SK-N-MC (cell line): ENCODE results near the gene RASSF3.
"Not testable (repeated sequence)": the region's sequence is repeated elsewhere in the genome, so short reads cannot be mapped to it uniquely, and the experiment has no call there.

ENCODE experiments used
- DNase-seq: peaks from one replicate; pipeline ENCODE4 v3.0.0-alpha.2; 2011; ENCODE audit warnings: low read depth, low spot score
- H3K27ac ChIP-seq: fragments of 200-600 bp; sonication (generic); 2 replicates; pipeline ENCODE4 v1.5.1; 2016; ENCODE audit warnings: mixed run types
- H3K36me3 ChIP-seq: fragments of 200-600 bp; sonication (generic); 2 replicates; pipeline ENCODE4 v1.6.1; 2017; ENCODE audit warnings: antibody characterized with exemption, low read length, mixed read lengths; ENCODE audit not compliant: insufficient read depth
- H3K4me3 ChIP-seq: fragments of 200-600 bp; sonication (generic); 2 replicates; pipeline ENCODE4 v1.5.1; 2016
- H3K9ac ChIP-seq: fragments of 200-600 bp; sonication (generic); 2 replicates; pipeline ENCODE4 v1.8.0; 2017; ENCODE audit warnings: mixed run types, mixed read lengths; ENCODE audit not compliant: insufficient read length
- H3K9me3 ChIP-seq: fragments of 200-600 bp; sonication (generic); 2 replicates; pipeline ENCODE4 v1.6.1; 2017; ENCODE audit warnings: low read depth, mild to moderate bottlenecking, antibody characterized with exemption, low read length, moderate library complexity, mixed read lengths
- EZH2 ChIP-seq: fragments of 200-600 bp; sonication (generic); IDR thresholded peaks from one replicate; pipeline ENCODE4 v1.6.1; 2017; ENCODE audit warnings: antibody characterized with exemption
- FOXP2 ChIP-seq: optimal IDR thresholded peaks from 2 replicates; pipeline ENCODE3; 2011; ENCODE audit warnings: mild to moderate bottlenecking, moderate library complexity; ENCODE audit not compliant: insufficient read depth; ENCODE audit errors: extremely low read length, control extremely low read depth
- POLR2AphosphoS5 ChIP-seq: IDR thresholded peaks from 2 replicates; pipeline ENCODE4 v1.6.1; 2012; ENCODE audit warnings: mild to moderate bottlenecking, low read depth, low read length, borderline replicate concordance

The RASSF3 gene

DNA sequence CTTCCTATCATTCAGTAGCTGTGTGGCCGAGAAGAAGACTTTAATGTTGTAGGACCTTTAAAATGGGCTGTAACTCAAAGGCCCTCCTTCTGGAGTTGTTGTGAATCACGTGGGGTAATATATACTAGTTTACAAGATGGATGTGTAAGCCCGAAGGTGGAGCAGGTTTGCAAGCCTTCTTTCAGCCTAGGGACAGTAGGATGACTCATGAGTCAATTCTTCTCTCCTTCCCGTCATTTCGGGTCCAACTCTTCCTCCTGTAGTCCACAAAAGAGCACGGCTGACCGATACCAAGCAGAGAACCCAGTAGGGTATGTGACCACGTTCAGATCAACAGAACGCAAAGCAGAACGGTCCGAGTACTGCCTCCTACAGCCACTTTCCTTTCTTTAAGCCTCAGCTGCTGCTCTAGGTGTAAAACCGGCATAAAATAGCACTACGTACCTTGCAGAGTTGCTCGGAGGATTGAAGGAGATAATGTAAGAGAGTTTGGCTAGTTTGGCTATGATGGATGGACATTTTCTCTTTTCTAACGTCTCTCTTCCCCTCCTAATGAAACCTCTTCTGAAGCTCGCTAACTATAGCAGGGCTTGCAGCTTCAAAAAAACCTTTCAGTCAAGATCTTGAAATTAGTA is 1.3 kb upstream of the RASSF3 start:
- TF ChIP-seq EZH2 (no peak), POLR2AphosphoS5 (no peak), FOXP2 (no peak)
- Histone ChIP-seq H3K27ac (peak overlapping the region; percentile 2; the same call in 1 of the 2 replicates), H3K36me3 (no peaks in the 10 kb centered on the region), H3K4me3 (peak overlapping the region; percentile 96), H3K9ac (peak overlapping the region; percentile 84), H3K9me3 (no peaks in the 10 kb centered on the region)
- DNase-seq = no peak

DNA sequence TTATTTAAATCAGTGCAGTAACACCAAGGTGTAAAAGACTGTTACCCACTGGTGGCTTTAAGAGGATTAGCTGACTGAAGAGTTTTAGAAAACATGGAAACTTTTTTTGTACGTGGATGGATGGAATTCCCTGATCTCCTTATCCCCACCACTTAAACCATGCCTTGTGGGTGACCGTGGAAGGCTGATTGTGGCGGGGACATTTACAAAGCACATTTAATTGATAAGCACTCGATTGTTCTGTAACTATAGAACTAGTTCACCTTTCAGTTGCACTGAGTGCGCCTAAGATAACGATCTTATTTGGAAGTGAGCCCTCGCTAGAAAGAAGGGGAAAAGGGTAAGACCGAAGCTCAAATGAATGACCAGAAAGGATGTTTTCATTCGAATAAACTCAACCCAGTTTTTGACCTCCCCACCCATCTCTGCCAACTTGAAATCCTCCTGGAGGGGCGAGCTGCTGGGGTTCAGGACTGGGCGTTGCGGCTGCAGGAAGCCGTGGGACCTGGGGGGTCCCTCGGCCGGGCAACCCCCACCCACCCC is 688 bp upstream of the RASSF3 start:
- DNase-seq = no peak
- H3K4me3 ChIP-seq = peak overlapping the region; percentile 96
- H3K9ac ChIP-seq = peak overlapping the region; percentile 84
- no peaks in the 10 kb centered on the region for H3K9me3 ChIP-seq
- TF ChIP-seq POLR2AphosphoS5 = no peak
- TF ChIP-seq FOXP2 = no peak
- TF ChIP-seq EZH2 = no peak
- H3K36me3 ChIP-seq = no peaks in the 10 kb centered on the region
- H3K27ac ChIP-seq = no peak overlapping the region; the same call in 1 of the 2 replicates

DNA sequence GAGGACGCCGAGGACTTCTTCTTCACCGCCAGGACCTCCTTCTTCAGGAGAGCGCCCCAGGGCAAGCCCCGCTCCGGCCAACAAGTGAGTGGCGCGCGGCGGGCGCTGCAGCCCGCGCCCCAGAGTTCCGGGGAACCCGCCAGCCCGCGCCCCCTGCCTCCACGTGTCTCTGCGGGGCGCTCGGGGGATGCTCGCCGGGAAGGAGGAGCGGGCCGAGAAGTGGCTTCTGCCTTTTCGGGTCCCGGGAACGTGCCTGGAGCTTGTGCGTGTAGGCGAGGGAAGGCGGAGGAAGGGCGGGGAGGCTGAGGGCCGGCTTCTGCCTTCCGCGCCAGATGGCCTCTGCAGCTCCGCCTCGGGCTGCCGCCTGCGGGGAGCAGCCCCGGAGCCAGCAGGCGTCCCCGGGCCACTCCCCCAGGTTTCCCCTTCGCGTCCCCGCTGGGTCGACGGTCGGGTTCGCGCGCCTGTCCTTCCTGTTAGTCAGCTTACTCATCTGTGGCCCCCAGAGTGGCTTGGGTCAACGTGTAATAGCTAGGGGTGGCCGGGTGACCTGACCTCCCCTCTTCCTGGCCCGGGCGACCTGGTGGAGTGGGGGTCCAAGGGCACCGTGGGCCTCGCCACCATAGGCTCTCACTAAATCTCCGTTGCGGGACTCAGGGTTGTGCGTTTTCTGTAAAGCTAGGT is 505 bp downstream of the RASSF3 start:
- Histone ChIP-seq H3K4me3 (peak overlapping the region; percentile 96), H3K9me3 (no peaks in the 10 kb centered on the region), H3K36me3 (no peaks in the 10 kb centered on the region), H3K9ac (peak overlapping the region; percentile 74), H3K27ac (no peak overlapping the region)
- no peak for DNase-seq
- TF ChIP-seq POLR2AphosphoS5 (no peak), FOXP2 (no peak), EZH2 (no peak)

- DNase-seq = no peak
- no peaks in the 10 kb centered on the region for H3K9me3 ChIP-seq
- H3K36me3 ChIP-seq = no peaks in the 10 kb centered on the region
- peak overlapping the region; percentile 96 for H3K4me3 ChIP-seq
- TF ChIP-seq EZH2 = no peak
- H3K9ac ChIP-seq = peak overlapping the region; percentile 74
- no peak overlapping the region; the same call in 1 of the 2 replicates for H3K27ac ChIP-seq
These were observed 1.3 kb downstream of the RASSF3 start for GRCh38 chr12:64611341-64612284.

DNA sequence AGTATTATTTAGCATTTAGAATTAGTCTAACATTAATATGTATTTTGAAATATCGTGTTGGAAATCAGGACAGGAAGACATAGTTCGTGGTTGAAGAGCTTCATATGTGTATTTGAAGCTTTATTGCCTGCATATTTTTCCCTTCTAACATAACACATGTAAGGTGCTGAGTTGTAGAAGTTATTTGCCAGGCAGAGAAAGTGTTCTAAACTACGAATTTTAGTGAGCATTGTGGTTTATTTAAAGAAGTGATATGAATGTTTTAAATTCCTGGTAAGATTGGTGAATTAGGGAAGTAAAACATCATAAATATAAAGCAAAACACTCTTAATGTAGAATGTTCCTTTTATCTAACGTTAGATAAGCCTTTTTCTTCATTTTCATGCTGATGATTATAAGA is 2.5 kb downstream of the RASSF3 start:
- peak overlapping the region; percentile 23 for H3K4me3 ChIP-seq
- H3K9me3 ChIP-seq = no peaks in the 10 kb centered on the region
- no peak for DNase-seq
- no peak for TF ChIP-seq EZH2
- TF ChIP-seq POLR2AphosphoS5 = no peak
- no peak for TF ChIP-seq FOXP2
- H3K36me3 ChIP-seq = no peaks in the 10 kb centered on the region
- H3K9ac ChIP-seq = no peak overlapping the region
- peak overlapping the region; percentile 44 for H3K27ac ChIP-seq

- not testable (repeated sequence) for H3K9me3 ChIP-seq, DNase-seq, H3K9ac ChIP-seq, H3K4me3 ChIP-seq, H3K36me3 ChIP-seq, H3K27ac ChIP-seq
These were observed 3.6 kb downstream of the RASSF3 start for GRCh38 chr12:64613775-64614398.

DNA sequence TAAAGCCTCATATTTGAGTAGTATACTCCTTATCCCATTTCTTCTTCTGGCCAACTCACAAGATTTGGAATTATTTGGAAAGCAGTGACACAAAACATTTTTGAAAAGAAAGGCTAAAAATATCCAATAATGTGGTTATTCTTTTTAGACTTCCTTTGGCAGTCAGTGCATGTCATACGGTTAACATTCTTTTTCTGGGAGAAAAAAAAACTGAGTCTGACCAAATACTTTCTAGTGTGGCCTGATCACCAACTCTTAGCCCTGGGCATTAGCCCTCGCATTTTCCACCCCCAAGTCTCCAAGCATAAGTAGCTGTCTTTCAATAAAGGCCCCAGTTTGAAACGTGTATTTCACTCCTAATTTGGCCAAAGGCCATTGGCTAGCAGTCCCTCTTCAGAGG is 5.9 kb downstream of the RASSF3 start:
- TF ChIP-seq POLR2AphosphoS5 (no peak), FOXP2 (no peak), EZH2 (no peak)
- no peaks in the 10 kb centered on the region for H3K36me3 ChIP-seq
- no peak overlapping the region for H3K9ac ChIP-seq
- DNase-seq = no peak
- H3K27ac ChIP-seq = no peak overlapping the region
- no peaks in the 10 kb centered on the region for H3K9me3 ChIP-seq
- H3K4me3 ChIP-seq = no peak overlapping the region

GRCh38 chr12:64618953-64619590 is 8.8 kb downstream of the RASSF3 start:
- Histone ChIP-seq H3K4me3 (no peak overlapping the region), H3K9me3 (no peaks in the 10 kb centered on the region), H3K36me3 (no peaks in the 10 kb centered on the region), H3K9ac (no peak overlapping the region), H3K27ac (0 out of 2 replicates have a peak overlapping the region, but pooled peaks have one; percentile 11)
- TF ChIP-seq POLR2AphosphoS5 (no peak), EZH2 (no peak), FOXP2 (no peak)
- DNase-seq = no peak
